K562 (cell line): ENCODE results near the gene MLST8. TPM values are rescaled to one million over a fixed set of nuclear protein-coding genes. Genes with fewer than 3 reads are reported as not detected.
A peak's percentile ranks its signal among the peaks of the same experiment; 100 is the strongest.

ENCODE experiments used
- ARID4B ChIP-seq: sonication (generic); formaldehyde crosslinking; IDR thresholded peaks from 2 replicates; pipeline ENCODE4 v1.8.0; 2022; ENCODE audit warnings: mild to moderate bottlenecking, missing genetic modification reagents
- CREB3 ChIP-seq: fragments of 450-650 bp; conservative IDR thresholded peaks from 2 replicates; pipeline ENCODE4 v1.6.1; 2016; ENCODE audit warnings: missing genetic modification characterization, low read depth, mild to moderate bottlenecking, missing compliant biosample characterization, moderate library complexity
- CREM ChIP-seq: IDR thresholded peaks from 2 replicates; pipeline ENCODE4 v1.6.1; 2014; ENCODE audit warnings: antibody characterized with exemption, low read depth
- EP400 ChIP-seq: fragments of 450-650 bp; IDR thresholded peaks from 2 replicates; pipeline ENCODE4 v1.6.1; 2017; ENCODE audit warnings: antibody characterized with exemption, mild to moderate bottlenecking, moderate library complexity
- ETS1 ChIP-seq: conservative IDR thresholded peaks from 2 replicates; pipeline ENCODE4 v1.6.1; 2011; ENCODE audit warnings: low read depth, mild to moderate bottlenecking, low read length; ENCODE audit not compliant: control insufficient read depth
- FOXK2 ChIP-seq, 2 experiments: fragments of 450-650 bp; IDR thresholded peaks in 1 of 2; conservative IDR thresholded peaks in 1 of 2; 2 replicates each; pipeline ENCODE4 v1.6.1; 2016; ENCODE audit warnings: low read depth in 2 of 2, mild to moderate bottlenecking in 1 of 2
- HBP1 ChIP-seq: fragments of 450-650 bp; formaldehyde crosslinking; IDR thresholded peaks from 2 replicates; pipeline ENCODE4 v1.4.0; 2022; ENCODE audit warnings: missing genetic modification characterization
- HMGN3 ChIP-seq: IDR thresholded peaks from 2 replicates; pipeline ENCODE4 v1.6.1; 2011; ENCODE audit warnings: borderline replicate concordance, low read depth, mild to moderate bottlenecking, mixed read lengths, low read length; ENCODE audit not compliant: insufficient read length; ENCODE audit errors: extremely low read depth
- NCOR1 ChIP-seq: fragments of 450-650 bp; IDR thresholded peaks from 2 replicates; pipeline ENCODE4 v1.6.1; 2016; ENCODE audit warnings: mild to moderate bottlenecking, moderate library complexity
- PHF21A ChIP-seq: fragments of 450-650 bp; IDR thresholded peaks from 2 replicates; pipeline ENCODE4 v1.6.1; 2017; ENCODE audit warnings: low read depth, borderline replicate concordance
- POLR2AphosphoS2 ChIP-seq: IDR thresholded peaks from 2 replicates; pipeline ENCODE4 v1.6.1; 2012; ENCODE audit warnings: low read length, improper control_type of control experiment
- POLR2B ChIP-seq: fragments of 450-650 bp; IDR thresholded peaks from 2 replicates; pipeline ENCODE4 v1.6.1; 2018; ENCODE audit warnings: low read depth; ENCODE audit not compliant: partially characterized antibody
- POLR2G ChIP-seq: fragments of 200-400 bp; formaldehyde crosslinking; IDR thresholded peaks from 2 replicates; pipeline ENCODE4 v1.6.1; 2017; ENCODE audit warnings: low read depth, mild to moderate bottlenecking, antibody characterized with exemption, low read length, moderate library complexity
- RNF2 ChIP-seq: sonication (generic); IDR thresholded peaks from 2 replicates; pipeline ENCODE4 v1.6.1; 2016
- STAT6 ChIP-seq: sonication (generic); formaldehyde crosslinking; IDR thresholded peaks from 2 replicates; pipeline ENCODE4 v1.8.1; 2023; ENCODE audit warnings: mild to moderate bottlenecking, missing genetic modification reagents
- polyA plus RNA-seq, 8 experiments: library from polyadenylated mRNA; depleted of rRNA in 4 of 8; stranded (reverse) in 5 of 8; unstranded in 3 of 8; fragments of >200 nt; fragmentation: Nextera tagmentation in 2 of 8; fragmentation: Illumina TruSeq in 1 of 8; extraction: Ambion mirVana in 2 of 8; extraction: Trizol in 1 of 8; gene quantifications; 2 replicates each; pipeline versions ENCODE4 v1.2.1 to v1.2.3, GENCODE V29; 2011 to 2014; ENCODE audit warnings: inconsistent platforms in 1 of 8, missing spikeins in 1 of 8
- total RNA-seq, 7 experiments: library from RNA; depleted of rRNA in 6 of 7; stranded (reverse); fragments of >200 nt in 6 of 7; fragmentation: Illumina TruSeq in 2 of 7; extraction: Trizol in 2 of 7; gene quantifications; 2 replicates each; pipeline versions ENCODE4 v1.2.1 to v1.2.3, GENCODE V29; 2011 to 2021; ENCODE audit warnings: low replicate concordance in 1 of 7

Gene MLST8
- total and polyA plus RNA-seq, 9 of the 15 experiments (the other 6 are each of a cell fraction or from before 2014, with no cell fraction given) = 1.5 to 116 (median 43.3) TPM

GRCh38 chr16:2210386-2211365 is 5.4 kb downstream of the MLST8 start, which contains the start of gene BRICD5 (continued):
- peak; percentile 96 for TF ChIP-seq POLR2AphosphoS2
- peak; percentile 34 for TF ChIP-seq CREM
- peak; percentile 70; the same call in 1 of the 2 replicates for TF ChIP-seq ARID4B (CRISPR knock-in tag)
- peak; percentile 53 for TF ChIP-seq NCOR1
- peak; percentile 57 for TF ChIP-seq POLR2B
- peak; percentile 30; the same call in 1 of the 2 replicates for TF ChIP-seq RNF2
- TF ChIP-seq FOXK2 (conservative IDR thresholded peaks at IDR 0.05 in 1 of 2, IDR thresholded peaks at IDR 0.05 in 1 of 2; ENCODE audit: low read depth in 2 of 2) = no peak
- TF ChIP-seq STAT6 = no peak
- peak; percentile 73 for TF ChIP-seq POLR2G
- 0 out of 2 replicates have a peak, but pooled peaks have one; percentile 48 for TF ChIP-seq PHF21A
- no peak for TF ChIP-seq CREB3 (tag)
- TF ChIP-seq HMGN3 = peak; percentile 69
- no peak for TF ChIP-seq HBP1 (CRISPR knock-in tag)
- peak; percentile 25; the same call in 1 of the 2 replicates for TF ChIP-seq EP400
- peak; percentile 20; the same call in 1 of the 2 replicates for TF ChIP-seq ETS1
